Neural cell (in vitro differentiated cells): ENCODE results near the gene SLC35A3. TPM values are rescaled to one million over a fixed set of nuclear protein-coding genes. Genes with fewer than 3 reads are reported as not detected.
A peak's percentile ranks its signal among the peaks of the same experiment; 100 is the strongest.

ENCODE experiments used
- H2AFZ ChIP-seq: fragments of 200-600, 300-800 bp; sonication (generic), shearing (Covaris generic); 2 replicates; pipeline ENCODE4 v1.6.0; 2014; ENCODE audit warnings: low read depth, mild to moderate bottlenecking, antibody characterized with exemption, low read length, moderate library complexity
- H3F3A ChIP-seq: fragments of 200-600 bp; shearing (Covaris generic); 2 replicates; pipeline ENCODE4 v1.6.1; 2016; ENCODE audit warnings: mild to moderate bottlenecking, moderate library complexity, mixed read lengths, antibody characterized with exemption, low read length; ENCODE audit not compliant: insufficient read depth, poor library complexity, severe bottlenecking
- H3K27ac ChIP-seq: fragments of 200-600, 300-800 bp; sonication (generic), shearing (Covaris generic); 2 replicates; pipeline ENCODE4 v1.5.1; 2014; ENCODE audit warnings: mild to moderate bottlenecking, low read length, moderate library complexity
- H3K27me3 ChIP-seq: fragments of 300-800, 200-600 bp; sonication (generic), shearing (Covaris generic); 2 replicates; pipeline ENCODE4 v1.6.0; 2014; ENCODE audit warnings: mild to moderate bottlenecking, low read depth, low read length, moderate library complexity; ENCODE audit not compliant: insufficient read depth
- H3K36me3 ChIP-seq: fragments of 300-800, 200-600 bp; sonication (generic), shearing (Covaris generic); 2 replicates; pipeline ENCODE4 v1.5.1; 2014; ENCODE audit warnings: mild to moderate bottlenecking, antibody characterized with exemption, low read length, moderate library complexity; ENCODE audit not compliant: insufficient read depth
- H3K4me2 ChIP-seq: fragments of 300-800, 200-600 bp; sonication (generic), shearing (Covaris generic); 2 replicates; pipeline ENCODE4 v1.6.0; 2014; ENCODE audit warnings: mild to moderate bottlenecking, low read length
- H3K4me3 ChIP-seq: fragments of 300-800, 200-600 bp; sonication (generic), shearing (Covaris generic); 2 replicates; pipeline ENCODE4 v1.5.1; 2014; ENCODE audit warnings: mild to moderate bottlenecking, low read length, moderate library complexity
- H3K79me2 ChIP-seq: fragments of 200-600 bp; shearing (Covaris generic); replicated peaks from 2 replicates; pipeline ENCODE4 v1.6.0; 2014; ENCODE audit warnings: mild to moderate bottlenecking, low read length, moderate library complexity; ENCODE audit not compliant: insufficient read depth
- H3K9ac ChIP-seq: fragments of 300-800, 200-600 bp; sonication (generic), shearing (Covaris generic); 2 replicates; pipeline ENCODE4 v1.6.1; 2016; ENCODE audit warnings: mild to moderate bottlenecking, low read length, mixed read lengths
- H3K9me2 ChIP-seq: fragments of 200-600 bp; shearing (Covaris generic); 2 replicates; pipeline ENCODE4 v1.6.1; 2016; ENCODE audit warnings: mild to moderate bottlenecking, low read length, mixed read lengths; ENCODE audit not compliant: insufficient read depth
- H3K9me3 ChIP-seq: fragments of 200-600, 300-800 bp; sonication (generic), shearing (Covaris generic); 2 replicates; pipeline ENCODE4 v1.6.1; 2016; ENCODE audit warnings: mild to moderate bottlenecking, mixed run types, low read length, moderate library complexity, mixed read lengths
- H4K20me1 ChIP-seq: fragments of 200-600 bp; shearing (Covaris generic); 2 replicates; pipeline ENCODE4 v1.6.1; 2016; ENCODE audit warnings: mild to moderate bottlenecking, mixed run types; ENCODE audit not compliant: insufficient read depth
- EP300 ChIP-seq: fragments of 450-650 bp; conservative IDR thresholded peaks from 2 replicates; pipeline ENCODE4 v1.6.1; 2014; ENCODE audit warnings: antibody characterized with exemption, mild to moderate bottlenecking, moderate library complexity; ENCODE audit not compliant: poor library complexity, severe bottlenecking
- EZH2 ChIP-seq: fragments of 200-600, 300-800 bp; shearing (Covaris generic), sonication (generic); IDR thresholded peaks from 2 replicates; pipeline ENCODE4 v1.6.1; 2014; ENCODE audit warnings: antibody characterized with exemption, low read length, borderline replicate concordance, mild to moderate bottlenecking; ENCODE audit not compliant: insufficient read depth, poor library complexity, severe bottlenecking
- MXI1 ChIP-seq: fragments of 450-650 bp; conservative IDR thresholded peaks from 2 replicates; pipeline ENCODE4 v1.6.1; 2014; ENCODE audit warnings: antibody characterized with exemption, mild to moderate bottlenecking; ENCODE audit not compliant: poor library complexity, severe bottlenecking
- POLR2AphosphoS5 ChIP-seq: IDR thresholded peaks from 2 replicates; pipeline ENCODE4 v1.6.1; 2012
- RAD21 ChIP-seq: fragments of 450-650 bp; conservative IDR thresholded peaks from 2 replicates; pipeline ENCODE4 v1.6.1; 2014; ENCODE audit warnings: antibody characterized with exemption, mild to moderate bottlenecking, moderate library complexity
- REST ChIP-seq: IDR thresholded peaks from 2 replicates; pipeline ENCODE4 v1.6.1; 2012; ENCODE audit warnings: borderline replicate concordance
- SMC3 ChIP-seq: fragments of 450-650 bp; conservative IDR thresholded peaks from 2 replicates; pipeline ENCODE4 v1.6.1; 2014; ENCODE audit warnings: antibody characterized with exemption, mild to moderate bottlenecking, moderate library complexity; ENCODE audit not compliant: poor library complexity
- TAF1 ChIP-seq: IDR thresholded peaks from 2 replicates; pipeline ENCODE4 v1.6.1; 2012; ENCODE audit warnings: low read depth
- polyA minus RNA-seq: library from RNA; depleted of rRNA, polyadenylated mRNA; stranded (reverse); fragments of >200 nt; gene quantifications from 2 replicates; pipeline ENCODE4 v1.2.3, GENCODE V29; 2014
- polyA plus RNA-seq: library from polyadenylated mRNA; depleted of rRNA; stranded (reverse); fragments of >200 nt; gene quantifications from 2 replicates; pipeline ENCODE4 v1.2.3, GENCODE V29; 2014
- TF ChIP-seq, protein P1 (sequence below): fragments of 450-650 bp; IDR thresholded peaks from 2 replicates; pipeline ENCODE4 v1.5.1; 2014; ENCODE audit warnings: antibody characterized with exemption, mild to moderate bottlenecking, moderate library complexity; ENCODE audit not compliant: poor library complexity, severe bottlenecking

Gene SLC35A3
- 26.8 and 28.1 TPM in 2 replicates for polyA plus RNA-seq
- polyA minus RNA-seq, result 34.8 and 40.9 TPM in 2 replicates

DNA sequence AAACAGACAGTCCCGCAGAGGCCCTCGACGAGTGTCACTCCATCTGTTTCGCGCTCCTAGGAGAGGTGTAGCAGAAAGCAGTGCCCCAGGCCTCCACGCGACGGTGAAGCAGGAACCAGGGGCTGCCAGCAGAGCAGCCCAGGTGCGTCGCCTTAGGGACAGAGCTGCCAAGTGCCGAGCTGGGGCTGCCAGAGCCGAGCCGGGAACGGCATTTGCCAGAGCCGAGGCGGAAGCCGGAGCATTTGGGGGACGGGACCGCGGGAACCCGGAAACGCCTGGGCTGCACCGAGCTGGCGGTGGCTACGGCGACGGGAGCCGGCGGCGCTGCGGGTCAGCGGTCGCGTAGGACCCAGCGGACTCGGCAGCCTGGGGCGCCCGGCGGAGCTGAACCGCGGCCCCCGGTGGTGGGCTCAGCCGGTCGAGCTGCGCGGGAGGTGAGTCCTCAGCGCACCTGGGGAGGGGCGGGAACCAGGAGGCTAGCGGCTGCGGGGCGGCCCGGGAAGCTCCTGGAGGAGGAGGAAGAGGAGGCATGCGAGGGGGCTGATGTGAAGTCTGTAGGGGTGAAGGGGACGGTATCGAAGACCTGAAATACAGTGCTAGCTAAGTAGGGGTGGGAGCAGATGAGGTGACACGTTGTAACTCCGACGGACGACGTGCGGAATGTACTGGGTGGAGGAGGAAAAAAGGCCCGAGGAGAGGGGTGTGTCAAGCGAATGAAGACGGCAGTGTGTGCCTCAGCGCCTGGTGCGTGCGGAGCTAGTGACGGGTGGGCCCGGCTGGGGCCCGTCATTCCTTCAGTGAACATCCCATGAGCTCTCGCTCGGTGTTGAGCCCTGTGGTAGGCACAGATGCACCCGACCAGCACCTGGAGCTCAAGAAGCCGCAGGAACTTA lies at the start of gene SLC35A3:
SLC35A3 (plus strand) TSS at position 268 of the 893 bp plus-strand sequence. CDS start 23,559 bp downstream, outside the sequence.
- Histone ChIP-seq H3K27ac (peak within 1 kb of the TSS; percentile 57), H3K4me3 (peak within 1 kb of the TSS; percentile 90), H3K27me3 (no peaks in the 10 kb centered on the region), H3K36me3 (no peaks in the 10 kb centered on the region), H3K4me2 (peak within 1 kb of the TSS; percentile 77), H3K9ac (peak within 1 kb of the TSS; percentile 74), H3F3A (no peaks in the 10 kb centered on the region), H3K9me3 (no peaks in the 10 kb centered on the region), H2AFZ (peak within 1 kb of the TSS; percentile 87), H4K20me1 (no peaks in the 10 kb centered on the region), H3K79me2 (peaks cover 13% of the 10 kb centered on the region), H3K9me2 (no peaks in the 10 kb centered on the region)
- TF ChIP-seq REST (peak; percentile 50), EP300 (peak; percentile 17), MXI1 (peak; percentile 78), POLR2AphosphoS5 (peak; percentile 71), RAD21 (no peak), TAF1 (peak; percentile 96), SMC3 (peak; percentile 24), EZH2 (no peak)
- TF ChIP-seq, protein P1, sequence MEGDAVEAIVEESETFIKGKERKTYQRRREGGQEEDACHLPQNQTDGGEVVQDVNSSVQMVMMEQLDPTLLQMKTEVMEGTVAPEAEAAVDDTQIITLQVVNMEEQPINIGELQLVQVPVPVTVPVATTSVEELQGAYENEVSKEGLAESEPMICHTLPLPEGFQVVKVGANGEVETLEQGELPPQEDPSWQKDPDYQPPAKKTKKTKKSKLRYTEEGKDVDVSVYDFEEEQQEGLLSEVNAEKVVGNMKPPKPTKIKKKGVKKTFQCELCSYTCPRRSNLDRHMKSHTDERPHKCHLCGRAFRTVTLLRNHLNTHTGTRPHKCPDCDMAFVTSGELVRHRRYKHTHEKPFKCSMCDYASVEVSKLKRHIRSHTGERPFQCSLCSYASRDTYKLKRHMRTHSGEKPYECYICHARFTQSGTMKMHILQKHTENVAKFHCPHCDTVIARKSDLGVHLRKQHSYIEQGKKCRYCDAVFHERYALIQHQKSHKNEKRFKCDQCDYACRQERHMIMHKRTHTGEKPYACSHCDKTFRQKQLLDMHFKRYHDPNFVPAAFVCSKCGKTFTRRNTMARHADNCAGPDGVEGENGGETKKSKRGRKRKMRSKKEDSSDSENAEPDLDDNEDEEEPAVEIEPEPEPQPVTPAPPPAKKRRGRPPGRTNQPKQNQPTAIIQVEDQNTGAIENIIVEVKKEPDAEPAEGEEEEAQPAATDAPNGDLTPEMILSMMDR, result no peak

GRCh38 chr1:99934801-99935200 lies 35.0 kb upstream of the SLC35A3 start:
- Histone ChIP-seq H4K20me1 (no peaks in the 10 kb centered on the region), H3K4me2 (no peak overlapping the region), H3K9me2 (no peaks in the 10 kb centered on the region), H2AFZ (no peak overlapping the region), H3K27ac (no peak overlapping the region), H3K9ac (no peak overlapping the region), H3K79me2 (no peaks in the 10 kb centered on the region), H3K9me3 (no peaks in the 10 kb centered on the region), H3K27me3 (no peaks in the 10 kb centered on the region), H3K36me3 (no peaks in the 10 kb centered on the region), H3K4me3 (no peak overlapping the region), H3F3A (no peaks in the 10 kb centered on the region)
- TF ChIP-seq TAF1 (no peak), SMC3 (no peak), EZH2 (no peak), EP300 (no peak), POLR2AphosphoS5 (no peak)
- TF ChIP-seq, protein P1, result no peak
